ENCODE results near the gene GFPT2. TPM values are rescaled to one million over a fixed set of nuclear protein-coding genes. Genes with fewer than 3 reads are reported as not detected.

Gene GFPT2
- total and polyA plus RNA-seq, 2 of the 4 experiments (the other 2 are of a cell fraction): 20.3 to 20.8 TPM

DNA sequence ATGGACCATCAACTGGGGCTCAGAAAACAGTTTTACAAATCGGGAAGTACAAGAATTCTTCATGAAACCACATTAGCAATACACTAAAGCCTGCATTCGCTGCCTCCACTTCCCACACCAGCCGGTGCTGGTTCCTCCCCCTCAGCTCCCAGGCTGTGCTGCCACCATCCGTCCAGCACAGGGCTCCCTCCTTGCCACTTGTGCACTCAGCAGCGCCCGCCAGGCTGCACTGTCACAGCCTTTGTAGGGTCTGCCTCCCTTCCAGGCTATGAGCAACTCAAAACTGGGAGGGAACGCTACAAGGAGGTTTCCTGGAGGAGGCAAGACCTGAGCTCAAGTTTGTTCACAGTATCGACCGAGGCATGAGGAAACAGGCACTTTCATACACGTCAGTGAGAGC lies 69.0 kb downstream of the GFPT2 start:
- Histone ChIP-seq H3K23ac (ENCODE audit: low read depth, low read length) (no peak overlapping the region), H3K36me3 (ENCODE audit: control insufficient read depth, insufficient read depth, low read length) (peaks cover 14% of the 10 kb centered on the region), H3K27me3 (ENCODE audit: control insufficient read depth, insufficient read depth, low read length) (no peaks in the 10 kb centered on the region), H3K4ac (ENCODE audit: low read depth, low read length) (no peak overlapping the region), H3K14ac (replicated peaks; ENCODE audit: low read depth, low read length) (no peak overlapping the region), H2AK9ac (replicated peaks; ENCODE audit: low read depth, low read length, poor library complexity) (no peak overlapping the region), H3K56ac (ENCODE audit: extremely low read depth, insufficient read depth, low read length) (no peak overlapping the region), H3K79me1 (ENCODE audit: low read depth in 1 of 2, low read length in 2 of 2) (peaks cover 50 to 53% of the 10 kb centered on the region in 2 experiments), H3K4me3 (ENCODE audit: insufficient read depth, low read depth, low read length) (no peak overlapping the region), H2AFZ (replicated peaks; ENCODE audit: low read length, poor library complexity) (no peak overlapping the region), H2BK120ac (ENCODE audit: low read depth, low read length) (no peak overlapping the region), H4K20me1 (ENCODE audit: insufficient read depth, low read length) (0 out of 2 replicates have a peak, but pooled peaks cover 6% of the 10 kb centered on the region), H3K9me3 (ENCODE audit: control insufficient read depth, insufficient read depth, low read length) (peaks cover 3% of the 10 kb centered on the region; the same call in 1 of the 2 replicates), H3K9ac (ENCODE audit: low read depth, low read length) (no peak overlapping the region), H4K91ac (ENCODE audit: insufficient read depth, low read depth, low read length) (no peak overlapping the region), H4K8ac (ENCODE audit: low read depth in 2 of 2, low read length in 2 of 2) (no peak overlapping the region), H2AK5ac (ENCODE audit: low read depth, low read length) (no peak overlapping the region), H3K27ac (ENCODE audit: insufficient read depth, low read length) (no peak overlapping the region), H3K18ac (ENCODE audit: low read depth, low read length) (no peak overlapping the region), H2BK15ac (ENCODE audit: low read depth, low read length) (no peak overlapping the region), H2BK20ac (ENCODE audit: low read depth, low read length) (no peak overlapping the region), H2BK5ac (ENCODE audit: low read depth, low read length, poor library complexity, severe bottlenecking) (no peak overlapping the region), H3K4me1 (ENCODE audit: control insufficient read depth, insufficient read depth, low read length) (peaks cover 3% of the 10 kb centered on the region; the same call in 1 of the 2 replicates), H3K4me2 (ENCODE audit: low read depth, low read length) (no peak overlapping the region), H3K9me1 (ENCODE audit: insufficient read depth, low read length) (peaks cover 3% of the 10 kb centered on the region; the same call in 1 of the 2 replicates), H4K5ac (ENCODE audit: low read depth, low read length) (no peak overlapping the region)
- WGBS, 2 experiments (ENCODE audit: extremely low coverage in 2 of 2, insufficient read length in 1 of 2): 100% methylated on average over 1 of the region's 10 CpGs; no CpG with 5 or more reads in 1 of the 2 experiments
- DNase-seq (no peak), ATAC-seq (ENCODE audit: low read depth) (no peak)
- no peak for TF ChIP-seq CEBPB (IDR thresholded peaks at IDR 0.05; ENCODE audit: low read depth, low read length)
- TF ChIP-seq MAFK (IDR thresholded peaks at IDR 0.05; ENCODE audit: low read depth, low read length): no peak
- no peak for TF ChIP-seq RAD21 (IDR thresholded peaks at IDR 0.05; ENCODE audit: low read length)
- TF ChIP-seq, protein P1, sequence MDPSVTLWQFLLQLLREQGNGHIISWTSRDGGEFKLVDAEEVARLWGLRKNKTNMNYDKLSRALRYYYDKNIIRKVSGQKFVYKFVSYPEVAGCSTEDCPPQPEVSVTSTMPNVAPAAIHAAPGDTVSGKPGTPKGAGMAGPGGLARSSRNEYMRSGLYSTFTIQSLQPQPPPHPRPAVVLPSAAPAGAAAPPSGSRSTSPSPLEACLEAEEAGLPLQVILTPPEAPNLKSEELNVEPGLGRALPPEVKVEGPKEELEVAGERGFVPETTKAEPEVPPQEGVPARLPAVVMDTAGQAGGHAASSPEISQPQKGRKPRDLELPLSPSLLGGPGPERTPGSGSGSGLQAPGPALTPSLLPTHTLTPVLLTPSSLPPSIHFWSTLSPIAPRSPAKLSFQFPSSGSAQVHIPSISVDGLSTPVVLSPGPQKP (IDR thresholded peaks at IDR 0.05; ENCODE audit: borderline replicate concordance, low read depth, low read length): no peak
- TF ChIP-seq, protein P2, sequence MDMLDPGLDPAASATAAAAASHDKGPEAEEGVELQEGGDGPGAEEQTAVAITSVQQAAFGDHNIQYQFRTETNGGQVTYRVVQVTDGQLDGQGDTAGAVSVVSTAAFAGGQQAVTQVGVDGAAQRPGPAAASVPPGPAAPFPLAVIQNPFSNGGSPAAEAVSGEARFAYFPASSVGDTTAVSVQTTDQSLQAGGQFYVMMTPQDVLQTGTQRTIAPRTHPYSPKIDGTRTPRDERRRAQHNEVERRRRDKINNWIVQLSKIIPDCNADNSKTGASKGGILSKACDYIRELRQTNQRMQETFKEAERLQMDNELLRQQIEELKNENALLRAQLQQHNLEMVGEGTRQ (IDR thresholded peaks at IDR 0.05; ENCODE audit: low read depth, low read length): no peak
- TF ChIP-seq, protein P3, sequence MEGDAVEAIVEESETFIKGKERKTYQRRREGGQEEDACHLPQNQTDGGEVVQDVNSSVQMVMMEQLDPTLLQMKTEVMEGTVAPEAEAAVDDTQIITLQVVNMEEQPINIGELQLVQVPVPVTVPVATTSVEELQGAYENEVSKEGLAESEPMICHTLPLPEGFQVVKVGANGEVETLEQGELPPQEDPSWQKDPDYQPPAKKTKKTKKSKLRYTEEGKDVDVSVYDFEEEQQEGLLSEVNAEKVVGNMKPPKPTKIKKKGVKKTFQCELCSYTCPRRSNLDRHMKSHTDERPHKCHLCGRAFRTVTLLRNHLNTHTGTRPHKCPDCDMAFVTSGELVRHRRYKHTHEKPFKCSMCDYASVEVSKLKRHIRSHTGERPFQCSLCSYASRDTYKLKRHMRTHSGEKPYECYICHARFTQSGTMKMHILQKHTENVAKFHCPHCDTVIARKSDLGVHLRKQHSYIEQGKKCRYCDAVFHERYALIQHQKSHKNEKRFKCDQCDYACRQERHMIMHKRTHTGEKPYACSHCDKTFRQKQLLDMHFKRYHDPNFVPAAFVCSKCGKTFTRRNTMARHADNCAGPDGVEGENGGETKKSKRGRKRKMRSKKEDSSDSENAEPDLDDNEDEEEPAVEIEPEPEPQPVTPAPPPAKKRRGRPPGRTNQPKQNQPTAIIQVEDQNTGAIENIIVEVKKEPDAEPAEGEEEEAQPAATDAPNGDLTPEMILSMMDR (conservative IDR thresholded peaks at IDR 0.05; ENCODE audit: low read depth, low read length): no peak
- no peak for TF ChIP-seq MAZ (IDR thresholded peaks at IDR 0.05; ENCODE audit: borderline replicate concordance, low read depth, low read length)
- no peak for TF ChIP-seq POLR2A (IDR thresholded peaks at IDR 0.05; ENCODE audit: low read depth, low read length)
- no peak for TF ChIP-seq MXI1 (IDR thresholded peaks at IDR 0.05; ENCODE audit: borderline replicate concordance, low read depth, low read length)
- no peak for TF ChIP-seq FOS (IDR thresholded peaks at IDR 0.05; ENCODE audit: low read depth, low read length)
- no peak for TF ChIP-seq CHD1 (IDR thresholded peaks at IDR 0.05; ENCODE audit: low read depth, low read length)
- no peak for TF ChIP-seq RFX5 (IDR thresholded peaks at IDR 0.05; ENCODE audit: low read depth, low read length)
- TF ChIP-seq NFE2L2 (IDR thresholded peaks at IDR 0.05; ENCODE audit: low read depth, low read length): no peak
- no peak for TF ChIP-seq RCOR1 (IDR thresholded peaks at IDR 0.05; ENCODE audit: insufficient replicate concordance, low read length)
- no peak for TF ChIP-seq SMC3 (IDR thresholded peaks at IDR 0.05; ENCODE audit: low read depth, low read length)
- intact Hi-C loops (cut with micrococcal nuclease): loop anchor here (5.0 kb wide), 1 partner anchor 37 kb away; no protein-coding TSS in a partner anchor
- in situ Hi-C loops (cut with MboI; ENCODE audit: low sequenced_read_pairs): no loop called here
- BruUV-seq (replicated peaks): no TSS peak
- dilution Hi-C loops (cut with HindIII; ENCODE audit: low sequenced_read_pairs, unreplicated experiment): no loop called here
- CTCF ChIA-PET: no interaction called here
- POLR2A ChIA-PET (ENCODE audit: unreplicated experiment): no interaction called here

All from IMR-90 (cell line).